ENCODE measurements around the gene TDP2. TPM values are rescaled to one million over a fixed set of nuclear protein-coding genes. Genes with fewer than 3 reads are reported as not detected.

The TDP2 gene
- total and polyA plus RNA-seq, 7 donors: 30.4 to 543 (median 67.6) TPM

GRCh38 chr6:24621626-24622289 is 44.9 kb downstream of the TDP2 start:
- 82 to 89% methylated on average over 7 of the region's 7 CpGs for WGBS, 2 donors
- no peaks in the 10 kb centered on the region for H3K9me3 ChIP-seq
- intact Hi-C loops (cut with DNase I): no loop called here
- H3K27ac ChIP-seq: no peak overlapping the region
- no peak for DNase-seq
- no peaks in the 10 kb centered on the region for H3K27me3 ChIP-seq
- no peaks in the 10 kb centered on the region for H3K36me3 ChIP-seq
- TF ChIP-seq EP300 (IDR thresholded peaks at IDR 0.05): no peak
- TF ChIP-seq CTCF (IDR thresholded peaks at IDR 0.05): no peak
- TF ChIP-seq POLR2A (IDR thresholded peaks at IDR 0.05): no peak
- TF ChIP-seq POLR2AphosphoS5 (IDR thresholded peaks at IDR 0.05): no peak
- no peaks in the 10 kb centered on the region for H3K4me1 ChIP-seq
- no peak overlapping the region for H3K4me3 ChIP-seq

GRCh38 chr6:24620637-24621036 is 46.1 kb downstream of the TDP2 start:
- H3K27me3 ChIP-seq: no peaks in the 10 kb centered on the region
- no peak overlapping the region for H3K27ac ChIP-seq
- H3K4me1 ChIP-seq: no peaks in the 10 kb centered on the region
- H3K4me3 ChIP-seq: no peak overlapping the region
- no peak for TF ChIP-seq POLR2A (IDR thresholded peaks at IDR 0.05)
- TF ChIP-seq EP300 (IDR thresholded peaks at IDR 0.05): no peak
- no peak for TF ChIP-seq CTCF (IDR thresholded peaks at IDR 0.05)
- TF ChIP-seq POLR2AphosphoS5 (IDR thresholded peaks at IDR 0.05): no peak
- 93 to 96% methylated on average over 3 of the region's 3 CpGs for WGBS, 2 donors
- no peaks in the 10 kb centered on the region for H3K36me3 ChIP-seq
- no peaks in the 10 kb centered on the region for H3K9me3 ChIP-seq
- no peak for DNase-seq
- intact Hi-C loops (cut with DNase I): no loop called here

- Histone ChIP-seq H3K4me3 (no peak overlapping the region), H3K27me3 (no peaks in the 10 kb centered on the region), H3K36me3 (no peaks in the 10 kb centered on the region), H3K9me3 (no peaks in the 10 kb centered on the region), H3K27ac (no peak overlapping the region), H3K4me1 (no peaks in the 10 kb centered on the region)
- no peak for TF ChIP-seq CTCF (IDR thresholded peaks at IDR 0.05)
- TF ChIP-seq POLR2A (IDR thresholded peaks at IDR 0.05): no peak
- TF ChIP-seq EP300 (IDR thresholded peaks at IDR 0.05): no peak
- no peak for TF ChIP-seq POLR2AphosphoS5 (IDR thresholded peaks at IDR 0.05)
- intact Hi-C loops (cut with DNase I): no loop called here
- DNase-seq: no peak
- WGBS, 2 donors: 94 to 95% methylated on average over 5 of the region's 5 CpGs
Observed at GRCh38 chr6:24619661-24620060, 47.0 kb downstream of the TDP2 start.

- intact Hi-C loops (cut with DNase I): no loop called here
- no peak for DNase-seq
- H3K9me3 ChIP-seq: no peaks in the 10 kb centered on the region
- no peak for TF ChIP-seq POLR2A (IDR thresholded peaks at IDR 0.05)
- no peak for TF ChIP-seq POLR2AphosphoS5 (IDR thresholded peaks at IDR 0.05)
- TF ChIP-seq EP300 (IDR thresholded peaks at IDR 0.05): no peak
- no peak for TF ChIP-seq CTCF (IDR thresholded peaks at IDR 0.05)
- no peaks in the 10 kb centered on the region for H3K36me3 ChIP-seq
- WGBS, 2 donors: 55 to 72% methylated on average over 2 of the region's 2 CpGs
- H3K27ac ChIP-seq: no peak overlapping the region
- no peak overlapping the region for H3K4me3 ChIP-seq
- no peaks in the 10 kb centered on the region for H3K4me1 ChIP-seq
- no peaks in the 10 kb centered on the region for H3K27me3 ChIP-seq
Observed at GRCh38 chr6:24614648-24615047, 52.1 kb downstream of the TDP2 start.

GRCh38 chr6:24614043-24614420 is 52.7 kb downstream of the TDP2 start:
- no peak overlapping the region for H3K27ac ChIP-seq
- WGBS, 2 donors: 79 to 85% methylated on average over 7 of the region's 7 CpGs
- H3K4me1 ChIP-seq: no peaks in the 10 kb centered on the region
- TF ChIP-seq POLR2A (IDR thresholded peaks at IDR 0.05): no peak
- no peak for TF ChIP-seq POLR2AphosphoS5 (IDR thresholded peaks at IDR 0.05)
- TF ChIP-seq EP300 (IDR thresholded peaks at IDR 0.05): no peak
- TF ChIP-seq CTCF (IDR thresholded peaks at IDR 0.05): no peak
- no peaks in the 10 kb centered on the region for H3K27me3 ChIP-seq
- no peak for DNase-seq
- H3K36me3 ChIP-seq: no peaks in the 10 kb centered on the region
- intact Hi-C loops (cut with DNase I): no loop called here
- H3K9me3 ChIP-seq: no peaks in the 10 kb centered on the region
- no peak overlapping the region for H3K4me3 ChIP-seq
